ENCODE measurements around the gene FRMPD4.

GRCh38 chrX:12325171-12325570 is 186.9 kb downstream of the FRMPD4 start:
- TF ChIP-seq, protein P1, sequence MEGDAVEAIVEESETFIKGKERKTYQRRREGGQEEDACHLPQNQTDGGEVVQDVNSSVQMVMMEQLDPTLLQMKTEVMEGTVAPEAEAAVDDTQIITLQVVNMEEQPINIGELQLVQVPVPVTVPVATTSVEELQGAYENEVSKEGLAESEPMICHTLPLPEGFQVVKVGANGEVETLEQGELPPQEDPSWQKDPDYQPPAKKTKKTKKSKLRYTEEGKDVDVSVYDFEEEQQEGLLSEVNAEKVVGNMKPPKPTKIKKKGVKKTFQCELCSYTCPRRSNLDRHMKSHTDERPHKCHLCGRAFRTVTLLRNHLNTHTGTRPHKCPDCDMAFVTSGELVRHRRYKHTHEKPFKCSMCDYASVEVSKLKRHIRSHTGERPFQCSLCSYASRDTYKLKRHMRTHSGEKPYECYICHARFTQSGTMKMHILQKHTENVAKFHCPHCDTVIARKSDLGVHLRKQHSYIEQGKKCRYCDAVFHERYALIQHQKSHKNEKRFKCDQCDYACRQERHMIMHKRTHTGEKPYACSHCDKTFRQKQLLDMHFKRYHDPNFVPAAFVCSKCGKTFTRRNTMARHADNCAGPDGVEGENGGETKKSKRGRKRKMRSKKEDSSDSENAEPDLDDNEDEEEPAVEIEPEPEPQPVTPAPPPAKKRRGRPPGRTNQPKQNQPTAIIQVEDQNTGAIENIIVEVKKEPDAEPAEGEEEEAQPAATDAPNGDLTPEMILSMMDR (IDR thresholded peaks at IDR 0.05) = no peak
- TF ChIP-seq POLR2A (IDR thresholded peaks at IDR 0.05) = no peak

Data from tibial nerve (tissue), 3 donors.